HG03159 (cell line): ENCODE data around the gene RASD2.

Experiments
- ATAC-seq: cut with Tn5 transposase; IDR thresholded peaks from one replicate; pipeline ENCODE4 v1.9.1; 2021; ENCODE audit warnings: mild to moderate bottlenecking, moderate library complexity; ENCODE audit not compliant: unreplicated experiment

RASD2 gene

GRCh38 chr22:35539487-35539886, 1.1 kb upstream of the RASD2 start:
- ATAC-seq: no peak

GRCh38 chr22:35539910-35540594, 579 bp upstream of the RASD2 start:
- ATAC-seq: no peak

GRCh38 chr22:35541254-35541748, 670 bp downstream of the RASD2 start:
- ATAC-seq: no peak

- no peak for ATAC-seq
Measured at GRCh38 chr22:35542157-35542938, 1.7 kb downstream of the RASD2 start.

- ATAC-seq: no peak
Measured at GRCh38 chr22:35542939-35543516, 2.4 kb downstream of the RASD2 start.

GRCh38 chr22:35543702-35544101, 3.1 kb downstream of the RASD2 start:
- ATAC-seq: no peak

- ATAC-seq: no peak
Measured at GRCh38 chr22:35544189-35544588, 3.6 kb downstream of the RASD2 start.

- ATAC-seq: no peak
Measured at GRCh38 chr22:35544827-35545226, 4.2 kb downstream of the RASD2 start.

- ATAC-seq: no peak
Measured at GRCh38 chr22:35546886-35547285, 6.3 kb downstream of the RASD2 start.

- ATAC-seq: no peak
Measured at GRCh38 chr22:35547987-35548721, 7.5 kb downstream of the RASD2 start.

GRCh38 chr22:35548722-35549112, 8.1 kb downstream of the RASD2 start:
- no peak for ATAC-seq

GRCh38 chr22:35549328-35549727, 8.7 kb downstream of the RASD2 start:
- no peak for ATAC-seq

- no peak for ATAC-seq
Measured at GRCh38 chr22:35551549-35552177, 11.0 kb downstream of the RASD2 start.

- no peak for ATAC-seq
Measured at GRCh38 chr22:35552196-35552842, 11.7 kb downstream of the RASD2 start.

- ATAC-seq: no peak
Measured at GRCh38 chr22:35552846-35553245, 12.2 kb downstream of the RASD2 start.

- no peak for ATAC-seq
Measured at GRCh38 chr22:35553341-35553740, 12.7 kb downstream of the RASD2 start.

- ATAC-seq: no peak
Measured at GRCh38 chr22:35554297-35554845, 13.7 kb downstream of the RASD2 start.

GRCh38 chr22:35555483-35555890, 14.9 kb downstream of the RASD2 start:
- no peak for ATAC-seq

GRCh38 chr22:35555946-35556547, 15.4 kb downstream of the RASD2 start:
- no peak for ATAC-seq

- no peak for ATAC-seq
Measured at GRCh38 chr22:35556666-35557065, 16.0 kb downstream of the RASD2 start.
